Fibroblast of gingiva (primary cell): Measurements from ENCODE around the gene NEUROD2.

Experiments used
- DNase-seq: peaks from one replicate; pipeline ENCODE4 v3.0.0-alpha.2; 2011; ENCODE audit warnings: low read depth

NEUROD2 gene

GRCh38 chr17:39635614-39636176, 28.0 kb upstream of the NEUROD2 start:
- DNase-seq: no peak

- DNase-seq: peak; percentile 26
Measured at GRCh38 chr17:39634384-39634871, 26.7 kb upstream of the NEUROD2 start.

- no peak for DNase-seq
Measured at GRCh38 chr17:39633570-39634183, 26.0 kb upstream of the NEUROD2 start.

- DNase-seq: no peak
Measured at GRCh38 chr17:39632153-39632941, 24.6 kb upstream of the NEUROD2 start.

- DNase-seq: no peak
Measured at GRCh38 chr17:39631403-39631802, 23.7 kb upstream of the NEUROD2 start.

GRCh38 chr17:39629898-39630297, 22.2 kb upstream of the NEUROD2 start:
- no peak for DNase-seq

- no peak for DNase-seq
Measured at GRCh38 chr17:39629494-39629880, 21.8 kb upstream of the NEUROD2 start.

GRCh38 chr17:39628655-39629493, 21.2 kb upstream of the NEUROD2 start:
- no peak for DNase-seq

GRCh38 chr17:39627712-39628516, 20.2 kb upstream of the NEUROD2 start:
- DNase-seq: no peak

- no peak for DNase-seq
Measured at GRCh38 chr17:39627047-39627711, 19.5 kb upstream of the NEUROD2 start.

- no peak for DNase-seq
Measured at GRCh38 chr17:39626171-39627046, 18.7 kb upstream of the NEUROD2 start, which contains the start of gene PPP1R1B. PPP1R1B (plus strand) TSS chr17:39626952; CDS start chr17:39627393, 441 bp downstream.

GRCh38 chr17:39625198-39625785, 17.6 kb upstream of the NEUROD2 start:
- no peak for DNase-seq

GRCh38 chr17:39624313-39624712, 16.6 kb upstream of the NEUROD2 start:
- DNase-seq: no peak

- peak; percentile 61 for DNase-seq
Measured at GRCh38 chr17:39623356-39623950, 15.7 kb upstream of the NEUROD2 start.

GRCh38 chr17:39622380-39623006, 14.8 kb upstream of the NEUROD2 start:
- DNase-seq: no peak

GRCh38 chr17:39621523-39622379, 14.0 kb upstream of the NEUROD2 start:
- peak; percentile 57 for DNase-seq

- no peak for DNase-seq
Measured at GRCh38 chr17:39619786-39620101, 12.0 kb upstream of the NEUROD2 start.
